Measurements from ENCODE around the gene PPL. TPM values are rescaled to one million over a fixed set of nuclear protein-coding genes. Genes with fewer than 3 reads are reported as not detected.

Gene PPL
- total RNA-seq, 1 donor: 27.1 TPM

DNA sequence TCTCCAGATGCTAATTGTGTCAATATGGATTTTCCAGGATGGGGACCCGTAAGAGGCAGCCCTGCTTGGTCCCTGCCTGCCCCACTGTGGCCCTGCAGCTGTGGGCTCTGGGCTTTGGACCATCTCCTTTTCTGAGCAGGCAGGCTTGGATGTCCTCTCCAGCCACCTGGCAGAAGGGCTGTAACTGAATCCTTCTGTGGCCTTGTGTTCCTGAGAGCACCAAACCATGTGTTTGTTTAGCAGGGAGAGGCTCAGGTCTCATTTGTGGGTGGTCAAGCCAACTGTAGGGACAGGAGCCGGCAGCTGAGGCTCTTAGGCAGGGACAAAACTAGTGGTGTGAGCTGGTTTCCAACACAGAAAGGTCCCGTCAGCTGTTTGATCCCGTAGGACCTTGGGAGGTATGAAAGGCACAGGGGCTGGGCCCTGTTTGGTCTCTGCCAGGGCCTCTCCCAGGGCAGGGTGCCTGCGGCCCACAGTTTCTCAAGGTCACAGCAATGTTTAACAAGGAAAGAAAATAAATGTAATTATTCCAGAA is 39.7 kb upstream of the PPL start:
- Histone ChIP-seq H3K4me1 (ENCODE audit: insufficient read depth, low read length) (no peaks in the 10 kb centered on the region), H3K27me3 (ENCODE audit: insufficient read depth, low read length) (no peaks in the 10 kb centered on the region), H3K36me3 (ENCODE audit: insufficient read depth, low read length) (no peaks in the 10 kb centered on the region), H3K9me3 (ENCODE audit: low read depth, low read length) (no peaks in the 10 kb centered on the region), H3K4me3 (ENCODE audit: insufficient read depth, low read length) (no peak overlapping the region), H3K79me2 (ENCODE audit: insufficient read depth, low read length) (no peaks in the 10 kb centered on the region), H3K27ac (ENCODE audit: low read depth, low read length) (no peak overlapping the region), H2AFZ (ENCODE audit: low read length) (no peak overlapping the region), H4K20me1 (ENCODE audit: insufficient read depth, low read length) (no peaks in the 10 kb centered on the region), H3K4me2 (ENCODE audit: insufficient read depth, low read length) (no peak overlapping the region)
- DNase-seq (ENCODE audit: insufficient read length, low spot score, missing footprints): no peak
- TF ChIP-seq, protein P1, sequence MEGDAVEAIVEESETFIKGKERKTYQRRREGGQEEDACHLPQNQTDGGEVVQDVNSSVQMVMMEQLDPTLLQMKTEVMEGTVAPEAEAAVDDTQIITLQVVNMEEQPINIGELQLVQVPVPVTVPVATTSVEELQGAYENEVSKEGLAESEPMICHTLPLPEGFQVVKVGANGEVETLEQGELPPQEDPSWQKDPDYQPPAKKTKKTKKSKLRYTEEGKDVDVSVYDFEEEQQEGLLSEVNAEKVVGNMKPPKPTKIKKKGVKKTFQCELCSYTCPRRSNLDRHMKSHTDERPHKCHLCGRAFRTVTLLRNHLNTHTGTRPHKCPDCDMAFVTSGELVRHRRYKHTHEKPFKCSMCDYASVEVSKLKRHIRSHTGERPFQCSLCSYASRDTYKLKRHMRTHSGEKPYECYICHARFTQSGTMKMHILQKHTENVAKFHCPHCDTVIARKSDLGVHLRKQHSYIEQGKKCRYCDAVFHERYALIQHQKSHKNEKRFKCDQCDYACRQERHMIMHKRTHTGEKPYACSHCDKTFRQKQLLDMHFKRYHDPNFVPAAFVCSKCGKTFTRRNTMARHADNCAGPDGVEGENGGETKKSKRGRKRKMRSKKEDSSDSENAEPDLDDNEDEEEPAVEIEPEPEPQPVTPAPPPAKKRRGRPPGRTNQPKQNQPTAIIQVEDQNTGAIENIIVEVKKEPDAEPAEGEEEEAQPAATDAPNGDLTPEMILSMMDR (IDR thresholded peaks at IDR 0.05; ENCODE audit: extremely low read depth, low read depth, low read length): no peak

DNA sequence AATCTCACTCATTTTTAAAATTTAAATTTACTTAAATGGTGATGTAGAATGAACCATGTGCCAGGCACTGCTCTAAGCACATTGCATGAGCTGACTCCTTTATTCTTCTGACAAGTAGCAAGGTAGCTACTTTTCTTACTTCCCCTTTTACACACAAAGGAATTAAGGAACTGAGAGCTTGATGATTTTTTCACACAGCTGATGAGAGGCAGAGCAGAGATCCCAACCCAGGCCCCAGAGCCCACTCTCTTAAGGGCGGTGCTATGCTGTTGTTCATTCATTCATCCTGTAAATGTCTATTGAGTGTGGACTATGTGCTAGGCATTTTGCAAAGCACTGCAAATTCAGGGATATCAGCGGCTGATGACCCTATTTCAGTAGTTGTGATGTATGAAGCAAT is 39.1 kb upstream of the PPL start:
- Histone ChIP-seq H3K4me3 (ENCODE audit: insufficient read depth, low read length) (no peak overlapping the region), H3K79me2 (ENCODE audit: insufficient read depth, low read length) (no peaks in the 10 kb centered on the region), H3K4me2 (ENCODE audit: insufficient read depth, low read length) (no peak overlapping the region), H3K27me3 (ENCODE audit: insufficient read depth, low read length) (no peaks in the 10 kb centered on the region), H3K9me3 (ENCODE audit: low read depth, low read length) (no peaks in the 10 kb centered on the region), H3K36me3 (ENCODE audit: insufficient read depth, low read length) (no peaks in the 10 kb centered on the region), H4K20me1 (ENCODE audit: insufficient read depth, low read length) (no peaks in the 10 kb centered on the region), H3K27ac (ENCODE audit: low read depth, low read length) (no peak overlapping the region), H3K4me1 (ENCODE audit: insufficient read depth, low read length) (no peaks in the 10 kb centered on the region), H2AFZ (ENCODE audit: low read length) (no peak overlapping the region)
- TF ChIP-seq, protein P1 (IDR thresholded peaks at IDR 0.05; ENCODE audit: extremely low read depth, low read depth, low read length): no peak
- DNase-seq (ENCODE audit: insufficient read length, low spot score, missing footprints): no peak

DNA sequence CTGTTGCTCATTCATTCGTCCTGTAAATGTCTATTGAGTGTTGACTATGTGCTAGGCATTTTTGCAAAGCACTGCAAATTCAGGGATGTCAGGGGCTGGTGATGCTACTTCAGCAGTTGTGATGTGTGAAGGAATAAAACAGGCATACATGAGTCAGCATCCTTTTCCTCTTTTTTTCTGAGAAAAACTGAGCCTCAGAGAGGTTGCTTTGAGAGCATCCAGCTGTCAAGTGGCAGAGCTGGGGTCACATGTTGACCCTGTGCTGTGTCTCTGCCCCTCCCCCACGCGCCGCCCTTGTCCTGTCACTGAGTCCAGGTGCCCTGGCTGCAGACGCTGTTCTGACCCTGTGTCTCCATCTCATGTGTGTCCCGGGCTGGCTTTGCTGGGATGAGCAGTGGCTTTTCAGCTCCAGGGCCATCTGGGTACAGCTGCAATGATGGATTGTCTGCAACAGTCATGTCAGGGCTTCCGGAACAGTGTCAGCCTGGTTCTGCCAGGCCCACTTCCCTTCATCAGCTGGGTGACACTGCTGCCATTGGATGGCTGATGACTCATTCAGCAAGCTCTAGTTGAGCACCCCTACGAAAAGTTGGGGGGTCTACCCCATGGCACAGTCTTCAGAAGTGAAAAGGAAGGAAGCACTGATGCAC is 36.1 kb upstream of the PPL start:
- TF ChIP-seq, protein P1 (IDR thresholded peaks at IDR 0.05; ENCODE audit: extremely low read depth, low read depth, low read length): no peak
- Histone ChIP-seq H4K20me1 (ENCODE audit: insufficient read depth, low read length) (no peaks in the 10 kb centered on the region), H3K79me2 (ENCODE audit: insufficient read depth, low read length) (no peaks in the 10 kb centered on the region), H3K27ac (ENCODE audit: low read depth, low read length) (no peak overlapping the region), H3K4me2 (ENCODE audit: insufficient read depth, low read length) (no peak overlapping the region), H3K27me3 (ENCODE audit: insufficient read depth, low read length) (peaks cover 2% of the 10 kb centered on the region), H3K4me1 (ENCODE audit: insufficient read depth, low read length) (no peaks in the 10 kb centered on the region), H3K4me3 (ENCODE audit: insufficient read depth, low read length) (no peak overlapping the region), H3K36me3 (ENCODE audit: insufficient read depth, low read length) (no peaks in the 10 kb centered on the region), H2AFZ (ENCODE audit: low read length) (no peak overlapping the region), H3K9me3 (ENCODE audit: low read depth, low read length) (no peaks in the 10 kb centered on the region)
- DNase-seq (ENCODE audit: insufficient read length, low spot score, missing footprints): no peak

- H3K27ac ChIP-seq (ENCODE audit: low read depth, low read length): no peak overlapping the region
- no peaks in the 10 kb centered on the region for H3K36me3 ChIP-seq (ENCODE audit: insufficient read depth, low read length)
- no peak for DNase-seq (ENCODE audit: insufficient read length, low spot score, missing footprints)
- H3K4me2 ChIP-seq (ENCODE audit: insufficient read depth, low read length): no peak overlapping the region
- H3K4me1 ChIP-seq (ENCODE audit: insufficient read depth, low read length): no peaks in the 10 kb centered on the region
- no peaks in the 10 kb centered on the region for H3K9me3 ChIP-seq (ENCODE audit: low read depth, low read length)
- no peaks in the 10 kb centered on the region for H4K20me1 ChIP-seq (ENCODE audit: insufficient read depth, low read length)
- no peak overlapping the region for H2AFZ ChIP-seq (ENCODE audit: low read length)
- TF ChIP-seq, protein P1 (IDR thresholded peaks at IDR 0.05; ENCODE audit: extremely low read depth, low read depth, low read length): no peak
- H3K27me3 ChIP-seq (ENCODE audit: insufficient read depth, low read length): peaks cover 2% of the 10 kb centered on the region
- H3K4me3 ChIP-seq (ENCODE audit: insufficient read depth, low read length): no peak overlapping the region
- no peaks in the 10 kb centered on the region for H3K79me2 ChIP-seq (ENCODE audit: insufficient read depth, low read length)
Observed at GRCh38 chr16:4970010-4970409, 33.1 kb upstream of the PPL start.
